Measurements from ENCODE around the gene RC3H1. TPM values are rescaled to one million over a fixed set of nuclear protein-coding genes. Genes with fewer than 3 reads are reported as not detected.
"Not testable (repeated sequence)": the region's sequence is repeated elsewhere in the genome, so short reads cannot be mapped to it uniquely, and the experiment has no call there.

The RC3H1 gene
- 10 to 100 TPM; 37.1 to 38.0 TPM for total RNA-seq

- ATAC-seq: peak; percentile 95
- no peaks in the 10 kb centered on the region for H3K27me3 Mint-ChIP-seq
- H3K4me1 Mint-ChIP-seq: peaks cover 40% of the 10 kb centered on the region
- H3K4me3 Mint-ChIP-seq: peak within 1 kb of the TSS; percentile 97
- CTCF ChIA-PET: interaction anchor here (0.6 to 1.8 kb wide), 5 partner anchors 12 to 240 kb away, joined by 3 to 7 read pairs (median 4); no protein-coding TSS in a partner anchor
- DNase-seq: peak; percentile 93
- H3K9me3 Mint-ChIP-seq (ENCODE audit: low read depth): no peaks in the 10 kb centered on the region
- H3K27ac Mint-ChIP-seq: peak within 1 kb of the TSS; percentile 97
- H3K36me3 Mint-ChIP-seq: peaks cover 20% of the 10 kb centered on the region
Observed at GRCh38 chr1:174022080-174022975, at the start of gene RC3H1. Gene RC3H1, minus strand, starts transcription at chr1:174022357. Its CDS starts 29,372 bp downstream, at chr1:173992985.

GRCh38 chr1:174070614-174071013 lies 48.5 kb upstream of the RC3H1 start:
- CTCF ChIA-PET: no interaction called here
- ATAC-seq (no peak), DNase-seq (no peak)
- no peaks in the 10 kb centered on the region for H3K36me3 Mint-ChIP-seq
- H3K27me3 Mint-ChIP-seq: peaks cover 11% of the 10 kb centered on the region
- no peaks in the 10 kb centered on the region for H3K9me3 Mint-ChIP-seq (ENCODE audit: low read depth)
- H3K27ac Mint-ChIP-seq: no peak overlapping the region
- H3K4me3 Mint-ChIP-seq: no peak overlapping the region
- H3K4me1 Mint-ChIP-seq: no peaks in the 10 kb centered on the region

- Mint-ChIP-seq H3K27ac (no peak overlapping the region), H3K27me3 (peaks cover 7% of the 10 kb centered on the region), H3K4me3 (no peak overlapping the region), H3K36me3 (no peaks in the 10 kb centered on the region), H3K9me3 (ENCODE audit: low read depth) (no peaks in the 10 kb centered on the region), H3K4me1 (no peaks in the 10 kb centered on the region)
- CTCF ChIA-PET: no interaction called here
- DNase-seq (no peak), ATAC-seq (no peak)
Observed at GRCh38 chr1:174068000-174068399, 45.8 kb upstream of the RC3H1 start.

GRCh38 chr1:174060090-174060489 lies 37.9 kb upstream of the RC3H1 start:
- no peaks in the 10 kb centered on the region for H3K27me3 Mint-ChIP-seq
- no peaks in the 10 kb centered on the region for H3K9me3 Mint-ChIP-seq (ENCODE audit: low read depth)
- ATAC-seq: no peak
- H3K4me3 Mint-ChIP-seq: no peak overlapping the region
- DNase-seq: no peak
- no peaks in the 10 kb centered on the region for H3K36me3 Mint-ChIP-seq
- peaks cover 4% of the 10 kb centered on the region for H3K4me1 Mint-ChIP-seq
- H3K27ac Mint-ChIP-seq: no peak overlapping the region
- CTCF ChIA-PET: no interaction called here

- H3K27me3 Mint-ChIP-seq: no peaks in the 10 kb centered on the region
- H3K4me3 Mint-ChIP-seq: no peak overlapping the region
- CTCF ChIA-PET: interaction anchor here (0.7 kb wide), 1 partner anchor 820 kb away, joined by 3 read pairs; no protein-coding TSS in a partner anchor
Observed at GRCh38 chr1:174058624-174059023, 36.5 kb upstream of the RC3H1 start.

GRCh38 chr1:174056609-174057008 lies 34.5 kb upstream of the RC3H1 start:
- ATAC-seq: not testable (repeated sequence)

More at GRCh38 chr1:174058624-174059023, 36.5 kb upstream of the RC3H1 start:
- DNase-seq (no peak), ATAC-seq (no peak)
- Mint-ChIP-seq H3K9me3 (ENCODE audit: low read depth) (no peaks in the 10 kb centered on the region), H3K27ac (no peak overlapping the region), H3K36me3 (no peaks in the 10 kb centered on the region), H3K4me1 (peaks cover 4% of the 10 kb centered on the region)

GRCh38 chr1:174055797-174056196 lies 33.6 kb upstream of the RC3H1 start:
- H3K27ac Mint-ChIP-seq; H3K4me1 Mint-ChIP-seq; H3K36me3 Mint-ChIP-seq; H3K4me3 Mint-ChIP-seq; H3K9me3 Mint-ChIP-seq (ENCODE audit: low read depth); DNase-seq; ATAC-seq; CTCF ChIA-PET; H3K27me3 Mint-ChIP-seq: not testable (repeated sequence)

More at GRCh38 chr1:174056609-174057008, 34.5 kb upstream of the RC3H1 start:
- H3K4me1 Mint-ChIP-seq; H3K9me3 Mint-ChIP-seq (ENCODE audit: low read depth); H3K4me3 Mint-ChIP-seq; H3K36me3 Mint-ChIP-seq; CTCF ChIA-PET; H3K27me3 Mint-ChIP-seq; H3K27ac Mint-ChIP-seq; DNase-seq: not testable (repeated sequence)

GRCh38 chr1:174053826-174054225 lies 31.7 kb upstream of the RC3H1 start:
- no peak overlapping the region for H3K27ac Mint-ChIP-seq
- no peaks in the 10 kb centered on the region for H3K36me3 Mint-ChIP-seq
- no peaks in the 10 kb centered on the region for H3K9me3 Mint-ChIP-seq (ENCODE audit: low read depth)
- no peaks in the 10 kb centered on the region for H3K4me1 Mint-ChIP-seq
- H3K4me3 Mint-ChIP-seq: no peak overlapping the region
- DNase-seq (no peak), ATAC-seq (no peak)
- CTCF ChIA-PET: no interaction called here
- peaks cover 2% of the 10 kb centered on the region for H3K27me3 Mint-ChIP-seq

- Mint-ChIP-seq H3K36me3 (no peaks in the 10 kb centered on the region), H3K9me3 (ENCODE audit: low read depth) (no peaks in the 10 kb centered on the region), H3K4me1 (no peaks in the 10 kb centered on the region), H3K27me3 (peaks cover 2% of the 10 kb centered on the region), H3K27ac (no peak overlapping the region), H3K4me3 (no peak overlapping the region)
- ATAC-seq (no peak), DNase-seq (no peak)
- CTCF ChIA-PET: interaction anchor here (0.6 kb wide), 1 partner anchor 287 kb away, joined by 3 read pairs; no protein-coding TSS in a partner anchor
Observed at GRCh38 chr1:174052621-174053020, 30.5 kb upstream of the RC3H1 start.

GRCh38 chr1:174051956-174052355 lies 29.8 kb upstream of the RC3H1 start:
- Mint-ChIP-seq H3K4me3 (no peak overlapping the region), H3K9me3 (ENCODE audit: low read depth) (no peaks in the 10 kb centered on the region), H3K27ac (no peak overlapping the region), H3K27me3 (peaks cover 2% of the 10 kb centered on the region), H3K36me3 (no peaks in the 10 kb centered on the region), H3K4me1 (no peaks in the 10 kb centered on the region)
- CTCF ChIA-PET: interaction anchor here (0.6 kb wide), 1 partner anchor 286 kb away, joined by 3 read pairs; no protein-coding TSS in a partner anchor
- DNase-seq (no peak), ATAC-seq (no peak)

- ATAC-seq (no peak), DNase-seq (no peak)
- H3K27me3 Mint-ChIP-seq: peaks cover 2% of the 10 kb centered on the region
- CTCF ChIA-PET: no interaction called here
- no peak overlapping the region for H3K27ac Mint-ChIP-seq
- no peaks in the 10 kb centered on the region for H3K36me3 Mint-ChIP-seq
- H3K4me3 Mint-ChIP-seq: no peak overlapping the region
- H3K4me1 Mint-ChIP-seq: no peaks in the 10 kb centered on the region
- H3K9me3 Mint-ChIP-seq (ENCODE audit: low read depth): no peaks in the 10 kb centered on the region
Observed at GRCh38 chr1:174049514-174049913, 27.4 kb upstream of the RC3H1 start.

- CTCF ChIA-PET: interaction anchor here (0.7 kb wide), 1 partner anchor 11 kb away, joined by 3 read pairs; no protein-coding TSS in a partner anchor
- no peak overlapping the region for H3K27ac Mint-ChIP-seq
- H3K4me3 Mint-ChIP-seq: no peak overlapping the region
- no peaks in the 10 kb centered on the region for H3K9me3 Mint-ChIP-seq (ENCODE audit: low read depth)
- H3K4me1 Mint-ChIP-seq: no peaks in the 10 kb centered on the region
- H3K27me3 Mint-ChIP-seq: no peaks in the 10 kb centered on the region
- DNase-seq (no peak), ATAC-seq (no peak)
- H3K36me3 Mint-ChIP-seq: no peaks in the 10 kb centered on the region
Observed at GRCh38 chr1:174044418-174045222, 22.5 kb upstream of the RC3H1 start.

- H3K27me3 Mint-ChIP-seq; H3K27ac Mint-ChIP-seq; H3K36me3 Mint-ChIP-seq; H3K4me1 Mint-ChIP-seq; H3K4me3 Mint-ChIP-seq; DNase-seq; CTCF ChIA-PET; H3K9me3 Mint-ChIP-seq (ENCODE audit: low read depth); ATAC-seq: not testable (repeated sequence)
Observed at GRCh38 chr1:174042509-174042908, 20.4 kb upstream of the RC3H1 start.
